Activated CD8-positive, alpha-beta memory T cell treated with anti-CD3 and anti-CD28 coated beads for 36 hours (primary cell): ENCODE data around the gene MOCOS. TPM values are rescaled to one million over a fixed set of nuclear protein-coding genes. Genes with fewer than 3 reads are reported as not detected.

ENCODE experiments used
- total RNA-seq, 2 experiments: library from RNA; stranded (reverse); gene quantifications; one replicate each; pipeline ENCODE4 v1.2.3, GENCODE V29; 2021

Gene MOCOS
- total RNA-seq, 2 experiments from 2014 or later, result 0.19 to 0.29 TPM

Other genes with a start within 250 kb of the MOCOS start
- 10 to 100 TPM; 24.7 to 25.1 TPM for gene RPRD1A, start 119.9 kb upstream of the MOCOS start, total RNA-seq
- 10 to 100 TPM; 43.2 to 43.5 TPM for gene SLC39A6, start 58.2 kb upstream of the MOCOS start, total RNA-seq
- gene ELP2, start 57.6 kb upstream of the MOCOS start, total RNA-seq, result 10 to 100 TPM; 83.8 to 85.6 TPM
- not detected for gene FHOD3, start 110.2 kb downstream of the MOCOS start, total RNA-seq